HepG2 (cell line): Measurements from ENCODE around the gene STAG3. TPM values are rescaled to one million over a fixed set of nuclear protein-coding genes. Genes with fewer than 3 reads are reported as not detected.

Experiments
- ATF7-NPFF ChIP-seq: sonication (generic); formaldehyde crosslinking; IDR thresholded peaks from 2 replicates; pipeline ENCODE4 v1.8.1; 2023; ENCODE audit warnings: mild to moderate bottlenecking, low read depth, missing genetic modification reagents, moderate library complexity
- MEF2D ChIP-seq: sonication (generic); formaldehyde crosslinking; IDR thresholded peaks from 2 replicates; pipeline ENCODE4 v1.5.1; 2020; ENCODE audit warnings: mild to moderate bottlenecking, missing genetic modification reagents
- MTF2 ChIP-seq: sonication (generic); formaldehyde crosslinking; IDR thresholded peaks from 2 replicates; pipeline ENCODE4 v1.5.0; 2020; ENCODE audit warnings: missing genetic modification reagents, borderline replicate concordance
- RFX5 ChIP-seq: IDR thresholded peaks from 2 replicates; pipeline ENCODE4 v1.6.1; 2011; ENCODE audit warnings: low read depth, low read length, improper control_type of control experiment
- polyA plus RNA-seq, 8 experiments: library from polyadenylated mRNA; depleted of rRNA in 3 of 8; stranded (reverse) in 7 of 8; unstranded in 1 of 8; fragments of >200 nt; fragmentation: Illumina TruSeq in 4 of 8; extraction: Trizol in 4 of 8; gene quantifications; 2 replicates each; pipeline versions ENCODE4 v1.2.1 to v1.2.3, GENCODE V29; 2011 to 2016; ENCODE audit warnings: low read depth in 4 of 8, missing spikeins in 1 of 8, mixed read lengths in 1 of 8; ENCODE audit not compliant: insufficient read depth in 1 of 8
- total RNA-seq, 5 experiments: library from RNA; depleted of rRNA; stranded (reverse); fragments of >200 nt; fragmentation: Illumina TruSeq; extraction: Trizol; gene quantifications; 2 replicates each; pipeline ENCODE4 v1.2.3, GENCODE V29; 2016; ENCODE audit warnings: low read depth in 1 of 5
- TF ChIP-seq, protein P1 (sequence below): sonication (generic); formaldehyde crosslinking; IDR thresholded peaks from 2 replicates; pipeline ENCODE4 v1.4.0; 2020; ENCODE audit warnings: missing genetic modification reagents
- TF ChIP-seq, protein P2 (sequence below): sonication (generic); formaldehyde crosslinking; IDR thresholded peaks from 2 replicates; pipeline ENCODE4 v1.8.1; 2023; ENCODE audit warnings: mild to moderate bottlenecking, missing genetic modification reagents

The STAG3 gene
- total and polyA plus RNA-seq, 2 of the 13 experiments (the other 11 are each of a cell fraction or from before 2014, with no cell fraction given), result 0.09 to 0.33 TPM

DNA sequence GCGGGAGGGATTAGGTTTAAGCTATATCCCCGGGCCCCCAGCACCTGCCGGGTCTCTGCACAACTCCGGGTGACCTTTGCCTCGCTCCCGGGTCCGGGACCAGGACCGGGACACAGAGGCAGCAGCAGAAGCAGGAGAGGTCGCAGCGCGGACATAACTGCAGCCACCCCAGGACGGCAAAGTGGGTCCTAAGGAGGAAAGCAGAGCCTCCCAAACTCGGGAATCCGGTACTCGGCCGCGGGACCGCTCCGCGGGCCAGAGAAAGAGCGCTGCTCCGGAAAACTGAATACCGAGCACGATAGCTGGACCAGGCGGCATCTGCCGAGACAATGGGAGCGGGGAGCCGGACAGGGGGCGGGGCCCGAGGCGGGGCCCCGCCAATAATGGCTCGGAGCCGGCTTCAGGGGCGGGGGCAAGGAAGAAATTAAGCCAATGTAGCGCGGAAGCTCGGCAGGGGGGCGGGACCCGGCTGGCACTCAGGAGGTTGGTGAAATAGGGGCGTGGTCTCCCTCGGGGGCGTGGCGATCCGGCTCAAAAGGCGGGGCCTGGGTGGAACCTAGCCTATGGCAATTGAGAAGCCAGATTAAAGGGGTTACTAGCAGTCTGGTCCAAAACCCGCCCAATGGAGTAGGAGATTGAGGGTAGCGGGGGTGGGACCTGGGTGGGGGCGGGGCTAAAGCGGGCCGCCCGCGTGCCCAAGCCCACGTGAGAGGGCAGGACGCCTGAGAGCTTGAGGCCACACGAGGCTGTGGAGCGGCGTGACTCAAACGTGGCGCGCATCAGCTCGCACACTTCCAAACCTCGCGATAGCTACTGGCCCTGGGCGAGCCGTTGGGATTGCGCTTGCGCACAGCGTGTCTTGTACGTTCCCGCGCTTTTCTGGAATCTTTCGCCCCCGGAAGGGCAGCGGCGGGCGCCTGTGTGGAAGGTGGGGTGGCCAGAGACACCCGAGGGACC, at the start of gene STAG3, which contains the start of gene GPC2 (continued):
- TF ChIP-seq, protein P1, sequence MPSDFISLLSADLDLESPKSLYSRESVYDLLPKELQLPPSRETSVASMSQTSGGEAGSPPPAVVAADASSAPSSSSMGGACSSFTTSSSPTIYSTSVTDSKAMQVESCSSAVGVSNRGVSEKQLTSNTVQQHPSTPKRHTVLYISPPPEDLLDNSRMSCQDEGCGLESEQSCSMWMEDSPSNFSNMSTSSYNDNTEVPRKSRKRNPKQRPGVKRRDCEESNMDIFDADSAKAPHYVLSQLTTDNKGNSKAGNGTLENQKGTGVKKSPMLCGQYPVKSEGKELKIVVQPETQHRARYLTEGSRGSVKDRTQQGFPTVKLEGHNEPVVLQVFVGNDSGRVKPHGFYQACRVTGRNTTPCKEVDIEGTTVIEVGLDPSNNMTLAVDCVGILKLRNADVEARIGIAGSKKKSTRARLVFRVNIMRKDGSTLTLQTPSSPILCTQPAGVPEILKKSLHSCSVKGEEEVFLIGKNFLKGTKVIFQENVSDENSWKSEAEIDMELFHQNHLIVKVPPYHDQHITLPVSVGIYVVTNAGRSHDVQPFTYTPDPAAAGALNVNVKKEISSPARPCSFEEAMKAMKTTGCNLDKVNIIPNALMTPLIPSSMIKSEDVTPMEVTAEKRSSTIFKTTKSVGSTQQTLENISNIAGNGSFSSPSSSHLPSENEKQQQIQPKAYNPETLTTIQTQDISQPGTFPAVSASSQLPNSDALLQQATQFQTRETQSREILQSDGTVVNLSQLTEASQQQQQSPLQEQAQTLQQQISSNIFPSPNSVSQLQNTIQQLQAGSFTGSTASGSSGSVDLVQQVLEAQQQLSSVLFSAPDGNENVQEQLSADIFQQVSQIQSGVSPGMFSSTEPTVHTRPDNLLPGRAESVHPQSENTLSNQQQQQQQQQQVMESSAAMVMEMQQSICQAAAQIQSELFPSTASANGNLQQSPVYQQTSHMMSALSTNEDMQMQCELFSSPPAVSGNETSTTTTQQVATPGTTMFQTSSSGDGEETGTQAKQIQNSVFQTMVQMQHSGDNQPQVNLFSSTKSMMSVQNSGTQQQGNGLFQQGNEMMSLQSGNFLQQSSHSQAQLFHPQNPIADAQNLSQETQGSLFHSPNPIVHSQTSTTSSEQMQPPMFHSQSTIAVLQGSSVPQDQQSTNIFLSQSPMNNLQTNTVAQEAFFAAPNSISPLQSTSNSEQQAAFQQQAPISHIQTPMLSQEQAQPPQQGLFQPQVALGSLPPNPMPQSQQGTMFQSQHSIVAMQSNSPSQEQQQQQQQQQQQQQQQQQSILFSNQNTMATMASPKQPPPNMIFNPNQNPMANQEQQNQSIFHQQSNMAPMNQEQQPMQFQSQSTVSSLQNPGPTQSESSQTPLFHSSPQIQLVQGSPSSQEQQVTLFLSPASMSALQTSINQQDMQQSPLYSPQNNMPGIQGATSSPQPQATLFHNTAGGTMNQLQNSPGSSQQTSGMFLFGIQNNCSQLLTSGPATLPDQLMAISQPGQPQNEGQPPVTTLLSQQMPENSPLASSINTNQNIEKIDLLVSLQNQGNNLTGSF (CRISPR knock-in tag), result peak; percentile 83; the same call in 1 of the 2 replicates
- TF ChIP-seq MEF2D (CRISPR knock-in tag), result no peak
- TF ChIP-seq, protein P2, sequence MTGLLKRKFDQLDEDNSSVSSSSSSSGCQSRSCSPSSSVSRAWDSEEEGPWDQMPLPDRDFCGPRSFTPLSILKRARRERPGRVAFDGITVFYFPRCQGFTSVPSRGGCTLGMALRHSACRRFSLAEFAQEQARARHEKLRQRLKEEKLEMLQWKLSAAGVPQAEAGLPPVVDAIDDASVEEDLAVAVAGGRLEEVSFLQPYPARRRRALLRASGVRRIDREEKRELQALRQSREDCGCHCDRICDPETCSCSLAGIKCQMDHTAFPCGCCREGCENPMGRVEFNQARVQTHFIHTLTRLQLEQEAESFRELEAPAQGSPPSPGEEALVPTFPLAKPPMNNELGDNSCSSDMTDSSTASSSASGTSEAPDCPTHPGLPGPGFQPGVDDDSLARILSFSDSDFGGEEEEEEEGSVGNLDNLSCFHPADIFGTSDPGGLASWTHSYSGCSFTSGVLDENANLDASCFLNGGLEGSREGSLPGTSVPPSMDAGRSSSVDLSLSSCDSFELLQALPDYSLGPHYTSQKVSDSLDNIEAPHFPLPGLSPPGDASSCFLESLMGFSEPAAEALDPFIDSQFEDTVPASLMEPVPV (CRISPR knock-in tag), result 0 out of 2 replicates have a peak, but pooled peaks have one; percentile 40
- 0 out of 2 replicates have a peak, but pooled peaks have one; percentile 22 for TF ChIP-seq MTF2 (CRISPR knock-in tag)
- peak; percentile 70; the same call in 1 of the 2 replicates for TF ChIP-seq ATF7-NPFF (CRISPR knock-in tag)
- TF ChIP-seq RFX5, result no peak
- TF ChIP-seq, all 625 proteins: peak for 67
